Gastrocnemius medialis (tissue), 4 donors: ENCODE measurements around the gene PLIN1.

Experiments
- POLR2A ChIP-seq, 2 donors: fragments of 450-650 bp; IDR thresholded peaks; one replicate each; pipeline ENCODE4 v1.6.1; 2017; ENCODE audit warnings: antibody characterized with exemption in 2 of 2, mild to moderate bottlenecking in 2 of 2, moderate library complexity in 2 of 2
- TF ChIP-seq, protein P1 (sequence below), 5 experiments: fragments of 450-650 bp in 3 of 5; fragments of 200-600 bp in 2 of 5; sonication (generic) in 2 of 5; IDR thresholded peaks in 4 of 5; conservative IDR thresholded peaks in 1 of 5; 1 replicate in 4 of 5; 2 replicates in 1 of 5; pipeline ENCODE4 v1.5.1; 2016 to 2019; ENCODE audit warnings: antibody characterized with exemption in 5 of 5, mild to moderate bottlenecking in 3 of 5, moderate library complexity in 3 of 5

DNA sequence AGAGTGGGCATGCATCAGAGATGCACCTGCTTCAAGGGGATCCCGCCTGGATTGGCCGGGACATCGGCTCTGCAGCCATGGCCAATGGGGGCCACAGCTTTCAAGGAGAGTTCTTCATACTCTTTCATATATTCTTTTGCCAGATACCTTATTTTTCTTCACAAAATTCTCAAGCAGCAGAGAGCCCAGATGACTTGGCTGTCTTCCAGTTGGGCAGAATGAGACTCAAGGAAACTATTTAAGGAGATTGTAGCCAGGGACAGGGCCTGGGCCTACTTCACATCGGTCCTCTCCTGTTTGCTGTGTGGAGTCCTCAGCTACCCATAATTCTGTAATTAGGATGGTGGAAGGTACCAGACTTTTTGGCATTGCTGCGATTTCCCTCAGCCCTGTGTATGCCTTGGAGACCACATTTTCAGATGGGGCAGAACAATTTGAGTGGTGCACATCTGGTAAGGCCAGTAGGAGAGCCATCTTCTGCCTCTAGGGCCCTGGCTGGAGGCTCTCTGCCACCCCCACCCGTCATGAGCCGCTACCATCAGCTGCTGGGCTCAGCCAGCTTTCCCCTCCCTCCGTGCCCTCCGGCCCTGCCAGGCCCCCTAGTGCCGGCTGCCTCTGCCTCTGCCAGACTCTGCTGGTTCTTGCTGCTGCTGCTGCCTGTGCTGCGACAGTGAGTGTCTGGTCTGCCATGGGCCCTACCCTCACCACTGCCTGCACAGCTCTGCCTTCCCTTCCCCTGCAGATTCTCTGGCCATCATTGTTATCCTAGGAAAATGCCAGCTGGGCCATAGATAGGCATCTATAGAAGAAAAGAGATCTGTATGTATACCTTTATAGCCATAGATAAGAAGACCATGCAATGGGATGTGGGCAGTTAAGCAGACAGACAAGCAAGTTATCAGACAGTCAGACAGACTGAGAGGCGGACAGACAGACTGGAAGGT is 6.7 kb downstream of the PLIN1 start:
- TF ChIP-seq POLR2A (IDR thresholded peaks at IDR 0.05), result no peak
- TF ChIP-seq, protein P1, sequence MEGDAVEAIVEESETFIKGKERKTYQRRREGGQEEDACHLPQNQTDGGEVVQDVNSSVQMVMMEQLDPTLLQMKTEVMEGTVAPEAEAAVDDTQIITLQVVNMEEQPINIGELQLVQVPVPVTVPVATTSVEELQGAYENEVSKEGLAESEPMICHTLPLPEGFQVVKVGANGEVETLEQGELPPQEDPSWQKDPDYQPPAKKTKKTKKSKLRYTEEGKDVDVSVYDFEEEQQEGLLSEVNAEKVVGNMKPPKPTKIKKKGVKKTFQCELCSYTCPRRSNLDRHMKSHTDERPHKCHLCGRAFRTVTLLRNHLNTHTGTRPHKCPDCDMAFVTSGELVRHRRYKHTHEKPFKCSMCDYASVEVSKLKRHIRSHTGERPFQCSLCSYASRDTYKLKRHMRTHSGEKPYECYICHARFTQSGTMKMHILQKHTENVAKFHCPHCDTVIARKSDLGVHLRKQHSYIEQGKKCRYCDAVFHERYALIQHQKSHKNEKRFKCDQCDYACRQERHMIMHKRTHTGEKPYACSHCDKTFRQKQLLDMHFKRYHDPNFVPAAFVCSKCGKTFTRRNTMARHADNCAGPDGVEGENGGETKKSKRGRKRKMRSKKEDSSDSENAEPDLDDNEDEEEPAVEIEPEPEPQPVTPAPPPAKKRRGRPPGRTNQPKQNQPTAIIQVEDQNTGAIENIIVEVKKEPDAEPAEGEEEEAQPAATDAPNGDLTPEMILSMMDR (IDR thresholded peaks at IDR 0.05 in 4 of 5, conservative IDR thresholded peaks at IDR 0.05 in 1 of 5), result no peak
